Measurements from ENCODE around the gene ATG14.

Gene ATG14

GRCh38 chr14:55414551-55414950 is 2.9 kb upstream of the ATG14 start:
- no peak for TF ChIP-seq CTCF (conservative IDR thresholded peaks at IDR 0.05; ENCODE audit: control insufficient read depth, insufficient read depth, low read depth, low read length)
- DNase-seq (ENCODE audit: low read depth), result no peak
- H3K4me3 ChIP-seq (ENCODE audit: control insufficient read depth, low read depth, low read length), result no peak overlapping the region

- DNase-seq (ENCODE audit: low read depth), result peak; percentile 66
- no peak for TF ChIP-seq CTCF (conservative IDR thresholded peaks at IDR 0.05; ENCODE audit: control insufficient read depth, insufficient read depth, low read depth, low read length)
- no peak overlapping the region for H3K4me3 ChIP-seq (ENCODE audit: control insufficient read depth, low read depth, low read length)
Measured at GRCh38 chr14:55412676-55413075, 1.0 kb upstream of the ATG14 start.

GRCh38 chr14:55410876-55411275 is 754 bp downstream of the ATG14 start:
- no peak for TF ChIP-seq CTCF (conservative IDR thresholded peaks at IDR 0.05; ENCODE audit: control insufficient read depth, insufficient read depth, low read depth, low read length)
- H3K4me3 ChIP-seq (ENCODE audit: control insufficient read depth, low read depth, low read length), result peak overlapping the region; percentile 83
- no peak for DNase-seq (ENCODE audit: low read depth)

- no peak for TF ChIP-seq CTCF (conservative IDR thresholded peaks at IDR 0.05; ENCODE audit: control insufficient read depth, insufficient read depth, low read depth, low read length)
Measured at GRCh38 chr14:55404173-55404854, 7.3 kb downstream of the ATG14 start.

GRCh38 chr14:55401751-55402150 is 9.9 kb downstream of the ATG14 start:
- no peak for DNase-seq (ENCODE audit: low read depth)
- no peak for TF ChIP-seq CTCF (conservative IDR thresholded peaks at IDR 0.05; ENCODE audit: control insufficient read depth, insufficient read depth, low read depth, low read length)
- no peak overlapping the region for H3K4me3 ChIP-seq (ENCODE audit: control insufficient read depth, low read depth, low read length)

More at GRCh38 chr14:55404173-55404854, 7.3 kb downstream of the ATG14 start:
- no peak overlapping the region for H3K4me3 ChIP-seq (ENCODE audit: control insufficient read depth, low read depth, low read length)
- no peak for DNase-seq (ENCODE audit: low read depth)

GRCh38 chr14:55399852-55400251 is 11.8 kb downstream of the ATG14 start:
- no peak for TF ChIP-seq CTCF (conservative IDR thresholded peaks at IDR 0.05; ENCODE audit: control insufficient read depth, insufficient read depth, low read depth, low read length)
- peak; percentile 53 for DNase-seq (ENCODE audit: low read depth)
- H3K4me3 ChIP-seq (ENCODE audit: control insufficient read depth, low read depth, low read length), result no peak overlapping the region
